ENCODE data around the gene ZNF254. TPM values are rescaled to one million over a fixed set of nuclear protein-coding genes. Genes with fewer than 3 reads are reported as not detected.
"Not testable (repeated sequence)": the region's sequence is repeated elsewhere in the genome, so short reads cannot be mapped to it uniquely, and the experiment has no call there.

Gene ZNF254
- total RNA-seq, 2 experiments from 2014 or later: 13.4 to 14.0 TPM

GRCh38 chr19:24072720-24073119, 14.3 kb upstream of the ZNF254 start:
- intact Hi-C loops (cut with DNase I, micrococcal nuclease): no loop called here
- Histone ChIP-seq H3K27ac (ENCODE audit: low read depth in 1 of 2, low read length in 2 of 2) (no peak overlapping the region), H3K36me3 (ENCODE audit: insufficient read depth, low read length) (peaks cover 29% of the 10 kb centered on the region), H3K9me3 (ENCODE audit: control insufficient read depth in 1 of 2, insufficient read depth in 1 of 2, low read length in 2 of 2) (no peaks in the 10 kb centered on the region), H3K4me1 (ENCODE audit: insufficient read depth, low read length) (no peaks in the 10 kb centered on the region), H3K4me3 (ENCODE audit: low read length) (no peak overlapping the region), H3K27me3 (ENCODE audit: control insufficient read depth in 1 of 2, insufficient read depth in 2 of 2, low read length in 2 of 2) (no peaks in the 10 kb centered on the region)
- Mint-ChIP-seq H3K4me3 (no peak overlapping the region), H3K4me1 (ENCODE audit: low read depth) (no peaks in the 10 kb centered on the region), H3K27ac (no peak overlapping the region), H3K36me3 (ENCODE audit: low read depth) (peaks cover 81% of the 10 kb centered on the region), H3K9me3 (peaks cover 4% of the 10 kb centered on the region), H3K27me3 (no peaks in the 10 kb centered on the region)
- DNase-seq (no peak), ATAC-seq (ENCODE audit: poor library complexity) (no peak)
- TF ChIP-seq CTCF (IDR thresholded peaks at IDR 0.05): no peak
- CTCF ChIA-PET: no interaction called here
- POLR2A ChIA-PET: no interaction called here

DNA sequence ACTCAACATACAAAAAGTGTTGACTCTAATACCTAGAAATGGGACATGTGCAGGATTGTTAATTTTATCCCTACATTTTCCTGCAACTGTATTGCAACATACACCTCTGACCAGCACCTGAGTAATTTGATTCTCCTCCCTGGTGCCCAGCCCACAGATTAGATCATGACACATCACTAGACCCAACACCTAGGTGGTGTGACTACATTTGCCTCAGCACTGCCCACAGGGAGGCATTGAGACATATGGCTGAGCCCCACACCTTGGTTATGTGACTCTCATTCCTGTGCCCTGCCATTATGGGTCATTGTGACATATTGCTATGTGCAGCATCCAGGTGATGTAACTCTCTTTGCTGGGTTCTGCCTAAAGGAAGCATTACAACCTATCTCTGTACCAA, 13.2 kb upstream of the ZNF254 start:
- H3K9me3 ChIP-seq (ENCODE audit: control insufficient read depth in 1 of 2, insufficient read depth in 1 of 2, low read length in 2 of 2): no peaks in the 10 kb centered on the region
- POLR2A ChIA-PET: no interaction called here

DNA sequence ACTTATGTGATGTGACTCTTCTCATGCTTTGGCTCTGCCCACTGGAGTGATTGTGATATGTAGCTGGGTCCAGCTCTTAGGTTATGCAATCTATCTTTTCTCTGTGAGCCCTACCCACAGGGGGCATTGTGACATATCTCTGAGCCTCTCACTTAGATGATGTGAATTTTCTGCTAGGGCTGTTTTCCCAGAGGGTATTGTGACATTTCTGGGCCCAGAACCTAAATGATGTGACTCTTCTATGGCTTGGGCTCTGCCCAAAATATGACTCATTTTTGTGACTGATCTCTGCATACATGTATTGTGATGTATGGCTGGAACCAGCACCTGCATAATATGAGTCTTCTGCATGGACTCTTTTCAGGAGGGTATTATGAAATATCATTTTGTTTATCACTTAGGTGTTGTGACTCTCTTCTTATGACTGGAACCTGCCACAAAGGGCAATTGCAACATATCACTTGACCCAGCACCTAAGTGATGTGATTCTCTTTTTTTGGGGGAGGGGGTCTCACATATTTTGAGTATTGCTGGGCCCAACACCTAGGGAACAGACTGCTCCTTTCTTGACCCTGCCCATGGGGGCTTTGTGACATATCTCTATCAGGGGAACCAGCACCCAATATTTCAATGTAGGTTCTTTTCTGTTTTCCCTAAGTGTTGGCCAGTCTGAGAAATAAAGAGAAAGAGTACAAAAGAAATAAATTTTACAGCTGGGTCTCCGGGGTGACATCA, 12.1 kb upstream of the ZNF254 start:
- ChIA-PET CTCF (no interaction called here), POLR2A (no interaction called here)
- Mint-ChIP-seq H3K9me3 (peaks cover 4% of the 10 kb centered on the region), H3K27ac (no peak overlapping the region), H3K4me1 (ENCODE audit: low read depth) (no peaks in the 10 kb centered on the region), H3K4me3 (no peak overlapping the region), H3K27me3 (no peaks in the 10 kb centered on the region), H3K36me3 (ENCODE audit: low read depth) (peaks cover 88% of the 10 kb centered on the region)
- no peak overlapping the region for H3K4me3 ChIP-seq (ENCODE audit: low read length)
- no peaks in the 10 kb centered on the region for H3K27me3 ChIP-seq (ENCODE audit: control insufficient read depth in 1 of 2, insufficient read depth in 2 of 2, low read length in 2 of 2)
- no peak overlapping the region for H3K27ac ChIP-seq (ENCODE audit: low read depth in 1 of 2, low read length in 2 of 2)
- H3K4me1 ChIP-seq (ENCODE audit: insufficient read depth, low read length): no peaks in the 10 kb centered on the region
- no peak for DNase-seq
- intact Hi-C loops (cut with DNase I, micrococcal nuclease): no loop called here
- no peak for ATAC-seq (ENCODE audit: poor library complexity)
- peaks cover 31% of the 10 kb centered on the region for H3K36me3 ChIP-seq (ENCODE audit: insufficient read depth, low read length)
- no peaks in the 10 kb centered on the region for H3K9me3 ChIP-seq (ENCODE audit: control insufficient read depth in 1 of 2, insufficient read depth in 1 of 2, low read length in 2 of 2)
- no peak for TF ChIP-seq CTCF (IDR thresholded peaks at IDR 0.05)

More for the DNA sequence above, 13.2 kb upstream of the ZNF254 start:
- peaks cover 4% of the 10 kb centered on the region for H3K9me3 Mint-ChIP-seq
- intact Hi-C loops (cut with DNase I, micrococcal nuclease): no loop called here
- peaks cover 81% of the 10 kb centered on the region for H3K36me3 Mint-ChIP-seq (ENCODE audit: low read depth)
- Histone ChIP-seq H3K36me3 (ENCODE audit: insufficient read depth, low read length) (peaks cover 27% of the 10 kb centered on the region), H3K27ac (ENCODE audit: low read depth in 1 of 2, low read length in 2 of 2) (no peak overlapping the region), H3K4me3 (ENCODE audit: low read length) (no peak overlapping the region), H3K27me3 (ENCODE audit: control insufficient read depth in 1 of 2, insufficient read depth in 2 of 2, low read length in 2 of 2) (no peaks in the 10 kb centered on the region), H3K4me1 (ENCODE audit: insufficient read depth, low read length) (no peaks in the 10 kb centered on the region)
- ATAC-seq (ENCODE audit: poor library complexity) (no peak), DNase-seq (no peak)
- TF ChIP-seq CTCF (IDR thresholded peaks at IDR 0.05): no peak
- H3K27me3 Mint-ChIP-seq: no peaks in the 10 kb centered on the region
- no peaks in the 10 kb centered on the region for H3K4me1 Mint-ChIP-seq (ENCODE audit: low read depth)
- no peak overlapping the region for H3K4me3 Mint-ChIP-seq
- CTCF ChIA-PET: no interaction called here
- no peak overlapping the region for H3K27ac Mint-ChIP-seq

DNA sequence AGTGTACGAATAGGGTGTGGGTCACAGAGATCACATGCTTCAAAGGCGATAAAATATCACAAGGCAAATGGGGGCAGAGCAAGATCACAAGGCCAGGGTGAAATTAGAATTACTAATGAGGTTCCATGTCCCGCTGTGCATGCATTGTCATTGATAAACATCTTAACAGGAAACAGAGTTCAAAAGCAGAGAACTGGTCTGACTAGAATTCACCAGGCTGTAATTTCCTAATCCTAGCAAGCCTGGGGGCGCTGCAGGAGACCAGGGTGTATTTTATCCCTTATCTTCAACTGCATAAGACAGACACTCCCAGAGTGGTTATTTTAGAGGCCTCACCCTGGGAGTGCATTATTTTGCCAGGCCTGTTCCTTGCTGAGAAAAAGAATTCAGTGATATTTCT, 11.5 kb upstream of the ZNF254 start:
- H3K36me3 Mint-ChIP-seq (ENCODE audit: low read depth): peaks cover 85% of the 10 kb centered on the region
- CTCF ChIA-PET; H3K4me3 ChIP-seq (ENCODE audit: low read length); H3K9me3 Mint-ChIP-seq; intact Hi-C loops (cut with DNase I, micrococcal nuclease); ATAC-seq (ENCODE audit: poor library complexity); POLR2A ChIA-PET; DNase-seq; H3K9me3 ChIP-seq (ENCODE audit: control insufficient read depth in 1 of 2, insufficient read depth in 1 of 2, low read length in 2 of 2); H3K27ac ChIP-seq (ENCODE audit: low read depth in 1 of 2, low read length in 2 of 2); H3K4me1 Mint-ChIP-seq (ENCODE audit: low read depth); H3K27me3 Mint-ChIP-seq; H3K27ac Mint-ChIP-seq; H3K4me1 ChIP-seq (ENCODE audit: insufficient read depth, low read length); H3K4me3 Mint-ChIP-seq; H3K27me3 ChIP-seq (ENCODE audit: control insufficient read depth in 1 of 2, insufficient read depth in 2 of 2, low read length in 2 of 2): not testable (repeated sequence)
- H3K36me3 ChIP-seq (ENCODE audit: insufficient read depth, low read length): peaks cover 35% of the 10 kb centered on the region
